T-cell (primary cell): ENCODE measurements around the gene ZBTB25. TPM values are rescaled to one million over a fixed set of nuclear protein-coding genes. Genes with fewer than 3 reads are reported as not detected.
A peak's percentile ranks its signal among the peaks of the same experiment; 100 is the strongest.

ENCODE experiments used
- ATAC-seq, 4 experiments: fragments of 200-7000 bp in 3 of 4; fragments of 150-1000 bp in 1 of 4; cut with Tn5 transposase; replicated peaks in 1 of 4; 1 replicate in 3 of 4; 2 replicates in 1 of 4; pipeline ENCODE4 v1.10.0; 2021; ENCODE audit warnings: moderate library complexity in 3 of 4, mild to moderate bottlenecking in 2 of 4, moderate number of reproducible peaks in 1 of 4
- CTCF ChIA-PET, 2 donors: fragments of 300-600 bp; sonication (Branson Sonifier 250); formaldehyde crosslinking; loops; one replicate each; lab custom pipeline; 2022; ENCODE audit warnings: antibody characterized with exemption in 2 of 2; lab: Charles Lee
- POLR2A ChIA-PET, 2 donors: fragments of 300-600 bp; sonication (Branson Sonifier 250); formaldehyde crosslinking; loops; one replicate each; lab custom pipeline; 2022; ENCODE audit warnings: antibody characterized with exemption in 2 of 2; lab: Charles Lee
- DNase-seq, 35 experiments: peaks; one replicate each; pipeline versions ENCODE4 v3.0.0 to v3.0.0-alpha.2; 2013 to 2023
- H3K27ac ChIP-seq: one replicate; pipeline ENCODE4 v1.5.1; 2013; ENCODE audit warnings: low read length
- H3K27me3 ChIP-seq, 2 experiments: replicated peaks in 1 of 2; 1 replicate in 1 of 2; 2 replicates in 1 of 2; pipeline versions ENCODE4 v1.6.1 to v1.7.0; 2013; ENCODE audit warnings: low read length in 1 of 2, mixed read lengths in 1 of 2; ENCODE audit not compliant: control insufficient read depth in 2 of 2, insufficient read depth in 2 of 2; ENCODE audit errors: extremely low read depth in 1 of 2
- H3K36me3 ChIP-seq, 2 donors: 1 replicate in 1 of 2; 2 replicates in 1 of 2; pipeline versions ENCODE4 v1.6.1 to v1.7.0; 2013; ENCODE audit warnings: low read length in 1 of 2; ENCODE audit not compliant: control insufficient read depth in 2 of 2, insufficient read depth in 1 of 2; ENCODE audit errors: extremely low read depth in 1 of 2
- H3K4me1 ChIP-seq, 2 experiments: 1 replicate in 1 of 2; 2 replicates in 1 of 2; pipeline versions ENCODE4 v1.6.1 to v1.7.0; 2013; ENCODE audit warnings: low read length in 2 of 2, mixed read lengths in 1 of 2; ENCODE audit not compliant: insufficient read depth in 2 of 2, control insufficient read depth in 1 of 2; ENCODE audit errors: extremely low read depth in 1 of 2
- H3K4me3 ChIP-seq, 2 donors: 1 replicate in 1 of 2; 2 replicates in 1 of 2; pipeline versions ENCODE4 v1.5.1 to v1.7.0; 2013; ENCODE audit warnings: mild to moderate bottlenecking in 2 of 2, low read length in 1 of 2, moderate library complexity in 1 of 2; ENCODE audit not compliant: control insufficient read depth in 1 of 2; ENCODE audit errors: extremely low read depth in 1 of 2
- H3K9me3 ChIP-seq: 2 replicates; pipeline ENCODE4 v1.7.0; 2013
- H3K27ac Mint-ChIP-seq, 2 donors: one replicate each; pipeline ENCODE4 v1.8.0; 2020 to 2021; ENCODE audit warnings: mild to moderate bottlenecking in 2 of 2, mixed read lengths in 2 of 2
- H3K27me3 Mint-ChIP-seq, 2 donors: one replicate each; pipeline ENCODE4 v1.8.0; 2021 to 2022; ENCODE audit warnings: mixed read lengths in 2 of 2
- H3K36me3 Mint-ChIP-seq: one replicate; pipeline ENCODE4 v1.8.0; 2021; ENCODE audit warnings: mixed read lengths
- H3K4me1 Mint-ChIP-seq, 3 donors: one replicate each; pipeline ENCODE4 v1.8.0; 2020 to 2022; ENCODE audit warnings: mixed read lengths in 3 of 3, mild to moderate bottlenecking in 1 of 3
- H3K4me3 Mint-ChIP-seq, 3 donors: one replicate each; pipeline ENCODE4 v1.8.0; 2020 to 2022; ENCODE audit warnings: mild to moderate bottlenecking in 3 of 3, mixed read lengths in 3 of 3, moderate library complexity in 3 of 3
- H3K9me3 Mint-ChIP-seq, 3 donors: one replicate each; pipeline ENCODE4 v1.8.0; 2020 to 2022; ENCODE audit warnings: mixed read lengths in 3 of 3
- WGBS: methylation state at CpG from one replicate; pipeline ENCODE4 v1.1.5; 2013; ENCODE audit warnings: missing lambda C conversion rate; ENCODE audit not compliant: insufficient coverage; 5-methylcytosine and 5-hydroxymethylcytosine counted together
- total RNA-seq, 35 experiments: library from RNA in 6 of 35; stranded (reverse) in 6 of 35; fragments of 120-200 nt in 1 of 35; gene quantifications; one replicate each; pipeline versions ENCODE4 v1.2.1 to v1.2.4 and lab custom pipeline; 2013 to 2026

Gene ZBTB25, protein sequence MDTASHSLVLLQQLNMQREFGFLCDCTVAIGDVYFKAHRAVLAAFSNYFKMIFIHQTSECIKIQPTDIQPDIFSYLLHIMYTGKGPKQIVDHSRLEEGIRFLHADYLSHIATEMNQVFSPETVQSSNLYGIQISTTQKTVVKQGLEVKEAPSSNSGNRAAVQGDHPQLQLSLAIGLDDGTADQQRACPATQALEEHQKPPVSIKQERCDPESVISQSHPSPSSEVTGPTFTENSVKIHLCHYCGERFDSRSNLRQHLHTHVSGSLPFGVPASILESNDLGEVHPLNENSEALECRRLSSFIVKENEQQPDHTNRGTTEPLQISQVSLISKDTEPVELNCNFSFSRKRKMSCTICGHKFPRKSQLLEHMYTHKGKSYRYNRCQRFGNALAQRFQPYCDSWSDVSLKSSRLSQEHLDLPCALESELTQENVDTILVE
- total RNA-seq (10 to 100 TPM; 48.0 to 71.9 (median 51.2) TPM), total RNA-seq (lab: John Stamatoyannopoulos, UW) (39.0 to 177 (median 108) reads per million in 29 experiments)
- 43.6 TPM for total RNA-seq (2013)

DNA sequence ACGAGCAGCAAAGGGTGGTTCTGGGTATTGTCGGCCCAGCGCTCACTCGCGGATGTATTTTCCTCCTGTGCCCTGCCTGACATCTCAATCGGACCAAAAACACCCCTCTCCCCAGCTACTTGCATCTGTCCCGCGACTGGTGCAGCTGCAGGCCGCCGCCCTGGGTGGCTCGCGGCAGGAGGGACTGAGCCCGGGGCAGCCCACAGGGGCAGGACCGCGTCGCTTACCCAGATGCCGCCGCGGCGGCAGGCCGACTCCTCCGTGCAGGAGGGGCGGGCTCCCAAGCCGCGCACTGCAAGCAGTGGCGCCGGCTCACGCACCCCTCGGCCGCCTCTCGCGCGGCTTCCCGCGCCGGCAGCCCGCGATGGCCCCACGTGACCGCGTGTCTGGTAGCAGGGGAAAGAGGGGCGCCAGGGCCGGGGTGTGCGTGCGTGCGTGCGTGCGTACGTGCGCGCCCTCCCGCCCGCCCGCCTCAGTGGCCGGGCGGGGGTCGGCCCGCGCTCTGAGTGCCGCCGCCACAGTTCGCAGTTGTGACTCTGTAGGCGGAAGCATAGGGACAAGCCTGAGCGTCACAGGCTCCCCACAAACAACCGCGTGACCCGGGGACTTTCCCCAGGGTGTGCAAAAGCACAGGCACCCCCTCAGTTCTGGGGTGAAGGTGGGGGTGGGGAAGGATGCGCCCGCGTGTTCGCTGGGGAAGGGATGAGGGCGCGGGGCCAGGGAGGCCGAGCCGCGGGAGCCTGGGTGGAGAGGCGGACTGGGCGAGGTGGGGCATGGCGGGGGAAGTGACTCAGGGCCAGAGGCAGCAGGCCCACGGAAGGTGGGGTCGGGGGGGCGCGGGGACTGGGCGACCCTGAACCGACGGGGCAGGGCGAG, at the start of gene ZBTB25:
ZBTB25 (minus strand) TSS at position 405 of the 876 bp plus-strand sequence. CDS start 13,305 bp downstream, outside the sequence.
- H3K27me3 Mint-ChIP-seq: no peaks in the 10 kb centered on the region

DNA sequence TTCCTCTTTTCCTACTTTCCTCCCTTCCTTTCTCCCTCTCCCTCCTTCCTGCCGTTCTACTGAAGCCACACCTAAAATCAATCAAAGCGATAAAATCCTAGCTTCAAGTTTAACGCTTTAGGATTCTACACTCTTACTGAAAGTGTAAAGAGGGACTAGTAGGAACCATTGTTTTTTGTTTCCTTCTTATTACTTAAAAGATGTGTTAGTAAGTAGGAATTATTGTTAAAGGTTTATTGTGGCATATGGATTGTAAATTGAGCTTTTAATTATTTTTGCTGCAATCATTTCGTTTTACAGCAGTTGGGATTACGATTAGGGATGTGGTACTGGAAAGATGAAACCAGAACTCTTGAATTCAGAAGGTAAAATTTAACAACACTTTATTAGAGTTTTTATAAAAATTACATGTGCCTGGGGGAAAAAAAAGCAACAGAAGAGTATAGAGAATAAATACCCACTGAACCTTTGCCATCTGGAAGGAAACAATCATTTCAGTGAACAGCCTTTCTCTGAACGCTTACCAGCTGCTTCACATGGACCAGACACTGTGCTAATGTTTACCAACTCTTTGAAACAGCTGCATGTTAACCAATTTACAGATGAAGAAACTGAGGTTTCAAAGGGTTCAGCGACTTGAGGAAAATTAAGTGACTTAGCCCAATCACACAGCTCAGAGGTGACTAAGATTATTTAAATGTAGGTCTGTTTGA, 47.1 kb upstream of the ZBTB25 start:
- Mint-ChIP-seq H3K36me3 (no peaks in the 10 kb centered on the region), H3K4me1 (peaks cover 15 to 18% (median 16%) of the 10 kb centered on the region in 3 donors), H3K27me3 (peaks cover 0 to 8% of the 10 kb centered on the region in 2 donors), H3K27ac (peak overlapping the region in 1 of 2 donors; percentile 48), H3K4me3 (peak overlapping the region; percentile 54 to 73 (median 69)), H3K9me3 (no peaks in the 10 kb centered on the region)
- H3K27ac ChIP-seq: no peak overlapping the region
- POLR2A ChIA-PET: interaction anchor here in 1 of 2 donors (0.7 kb wide), 2 partner anchors 20 to 148 kb away, joined by 3 to 7 read pairs; no protein-coding TSS in a partner anchor
- peaks cover 0 to 3% of the 10 kb centered on the region in 2 experiments for H3K27me3 ChIP-seq
- H3K9me3 ChIP-seq: no peaks in the 10 kb centered on the region
- DNase-seq: no peak
- CTCF ChIA-PET: interaction anchor here (0.5 to 1.2 kb wide), 6 partner anchors 9 to 848 kb away, joined by 3 to 4 read pairs (median 3); no protein-coding TSS in a partner anchor
- H3K4me3 ChIP-seq: peak overlapping the region in 1 of 2 donors; percentile 29
- ATAC-seq: no peak
- peaks cover 7 to 13% of the 10 kb centered on the region in 2 experiments for H3K4me1 ChIP-seq
- WGBS: no CpG with 5 or more reads among the region's 7 CpGs
- H3K36me3 ChIP-seq: no peaks in the 10 kb centered on the region

More for the DNA sequence above, at the start of gene ZBTB25:
- peaks cover 48 to 54% of the 10 kb centered on the region in 2 experiments for H3K4me1 ChIP-seq
- H3K9me3 ChIP-seq: no peaks in the 10 kb centered on the region
- H3K27ac ChIP-seq: peak within 1 kb of the TSS; percentile 100
- peak; percentile 86 to 100 (median 99) for DNase-seq
- Mint-ChIP-seq H3K36me3 (peaks cover 10% of the 10 kb centered on the region), H3K27ac (peak within 1 kb of the TSS; percentile 99), H3K4me3 (peak within 1 kb of the TSS; percentile 91 to 95 (median 92)), H3K9me3 (no peaks in the 10 kb centered on the region), H3K4me1 (peaks cover 60 to 79% (median 72%) of the 10 kb centered on the region in 3 donors)
- peak; percentile 66 to 77 (median 68) for ATAC-seq
- H3K36me3 ChIP-seq: peaks cover 0 to 2% of the 10 kb centered on the region in 2 donors
- H3K27me3 ChIP-seq: no peaks in the 10 kb centered on the region
- CTCF ChIA-PET: interaction anchor here (0.6 to 3.6 kb wide), 6 partner anchors 8 to 266 kb away, joined by 3 to 28 read pairs (median 4); no protein-coding TSS in a partner anchor
- POLR2A ChIA-PET: interaction anchor here (0.5 to 1.9 kb wide), 12 partner anchors 11 to 960 kb away, joined by 3 to 17 read pairs (median 4); no protein-coding TSS in a partner anchor
- peak within 1 kb of the TSS; percentile 93 to 99 for H3K4me3 ChIP-seq
- under 1% methylated on average over 78 of the region's 87 CpGs for WGBS

DNA sequence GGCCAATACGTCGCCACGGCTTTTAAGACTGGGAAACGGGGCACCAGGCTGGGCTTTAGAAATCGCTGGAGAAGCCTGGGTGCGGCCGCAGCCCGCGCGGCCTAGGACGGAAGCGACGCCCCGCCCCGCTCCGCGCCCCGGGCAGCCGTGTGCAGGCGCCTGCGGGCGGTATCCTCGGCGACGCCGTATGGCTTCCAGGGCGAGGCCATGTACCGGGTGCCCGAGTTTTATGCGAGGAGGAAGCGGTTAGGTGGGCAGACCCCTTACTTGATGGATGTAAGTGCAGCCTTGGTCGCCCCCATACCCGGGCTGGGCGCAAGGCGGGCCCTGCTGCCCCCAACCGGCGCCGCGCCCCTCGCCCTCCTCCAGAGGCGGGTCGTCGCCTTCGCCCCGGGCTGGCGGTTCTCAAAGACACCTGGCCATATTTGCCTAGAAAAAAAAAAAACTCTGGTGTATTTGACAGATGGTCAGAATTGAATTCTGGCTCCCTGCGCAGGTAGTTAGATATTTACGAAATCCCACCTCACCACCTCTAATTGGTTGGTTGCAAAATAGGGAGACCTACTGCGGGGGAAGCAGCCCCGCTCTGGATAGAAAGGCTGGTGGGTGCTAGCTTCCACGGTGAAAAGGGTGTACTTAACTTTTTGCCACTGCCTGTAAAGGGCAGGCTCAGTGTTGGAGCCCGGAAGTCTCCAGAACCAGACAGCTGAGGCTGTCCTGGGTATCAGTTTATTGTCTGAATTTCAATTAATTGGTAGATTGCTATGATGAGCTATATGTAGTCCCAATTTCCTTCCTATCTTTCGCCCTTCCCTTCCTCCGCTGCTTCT, 46.4 kb upstream of the ZBTB25 start, which contains the start of gene PPP1R36:
PPP1R36 (plus strand) TSS at position 171 of the 830 bp plus-strand sequence; CDS start at position 208, 37 bp downstream.
- peak within 1 kb of the TSS in 1 of 2 donors; percentile 48 for H3K27ac Mint-ChIP-seq
- peak within 1 kb of the TSS; percentile 54 to 73 (median 69) for H3K4me3 Mint-ChIP-seq
- H3K9me3 ChIP-seq: no peaks in the 10 kb centered on the region
- peak; percentile 93 to 99 (median 96) for ATAC-seq
- H3K4me3 ChIP-seq: peak within 1 kb of the TSS; percentile 29 to 71
- CTCF ChIA-PET: interaction anchor here (0.7 to 0.9 kb wide), 3 partner anchors 8 to 227 kb away, joined by 3 to 4 read pairs (median 3); no protein-coding TSS in a partner anchor
- H3K9me3 Mint-ChIP-seq: no peaks in the 10 kb centered on the region
- H3K27me3 ChIP-seq: peaks cover 0 to 3% of the 10 kb centered on the region in 2 experiments
- H3K36me3 Mint-ChIP-seq: no peaks in the 10 kb centered on the region
- WGBS: 3% methylated on average over 35 of the region's 54 CpGs
- no peaks in the 10 kb centered on the region for H3K36me3 ChIP-seq
- POLR2A ChIA-PET: interaction anchor here in 1 of 2 donors (0.7 kb wide), 2 partner anchors 19 to 149 kb away, joined by 3 to 7 read pairs; no protein-coding TSS in a partner anchor
- H3K27me3 Mint-ChIP-seq: peaks cover 0 to 8% of the 10 kb centered on the region in 2 donors
- H3K27ac ChIP-seq: no peak within 1 kb of the TSS
- H3K4me1 ChIP-seq: peaks cover 7 to 13% of the 10 kb centered on the region in 2 experiments
- peak in 27 of 35 experiments; percentile 17 to 67 (median 33) for DNase-seq
- peaks cover 15 to 18% (median 16%) of the 10 kb centered on the region in 3 donors for H3K4me1 Mint-ChIP-seq

DNA sequence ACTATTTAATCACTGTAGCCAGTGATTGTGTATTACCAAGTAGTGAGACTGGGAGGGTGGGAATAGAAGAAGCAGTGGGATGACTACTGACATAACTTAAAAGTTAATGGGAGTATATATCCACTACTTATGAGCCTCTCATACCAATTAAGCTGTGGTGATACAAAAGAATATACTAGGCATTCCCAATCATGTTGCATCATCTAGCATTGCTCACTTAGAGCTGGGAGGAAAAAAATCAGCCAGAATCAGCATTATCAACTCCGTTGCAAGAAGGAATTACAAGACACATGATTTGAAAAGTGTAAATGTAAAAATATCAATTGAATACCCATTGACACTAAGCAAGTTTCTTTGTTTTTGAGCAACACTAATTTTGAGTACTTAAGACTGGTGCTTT, 45.4 kb upstream of the ZBTB25 start:
- no peak overlapping the region for H3K27ac Mint-ChIP-seq
- Histone ChIP-seq H3K4me3 (no peak overlapping the region), H3K36me3 (no peaks in the 10 kb centered on the region), H3K27me3 (peaks cover 0 to 3% of the 10 kb centered on the region in 2 experiments), H3K4me1 (peaks cover 7 to 13% of the 10 kb centered on the region in 2 experiments), H3K27ac (no peak overlapping the region), H3K9me3 (no peaks in the 10 kb centered on the region)
- H3K27me3 Mint-ChIP-seq: peaks cover 0 to 8% of the 10 kb centered on the region in 2 donors
- CTCF ChIA-PET: interaction anchor here in 1 of 2 donors (1.0 kb wide), 1 partner anchor 9 kb away, joined by 5 read pairs; the partner anchor contains the start of gene HSPA2
- peaks cover 15 to 18% (median 16%) of the 10 kb centered on the region in 3 donors for H3K4me1 Mint-ChIP-seq
- POLR2A ChIA-PET: no interaction called here
- DNase-seq (no peak), ATAC-seq (no peak)
- WGBS: no CpG with 5 or more reads among the region's 1 CpG
- no peaks in the 10 kb centered on the region for H3K36me3 Mint-ChIP-seq
- peak overlapping the region; percentile 26 to 55 (median 54) for H3K4me3 Mint-ChIP-seq
- no peaks in the 10 kb centered on the region for H3K9me3 Mint-ChIP-seq
